ENCODE results near the gene TSHZ2.

Gene TSHZ2

DNA sequence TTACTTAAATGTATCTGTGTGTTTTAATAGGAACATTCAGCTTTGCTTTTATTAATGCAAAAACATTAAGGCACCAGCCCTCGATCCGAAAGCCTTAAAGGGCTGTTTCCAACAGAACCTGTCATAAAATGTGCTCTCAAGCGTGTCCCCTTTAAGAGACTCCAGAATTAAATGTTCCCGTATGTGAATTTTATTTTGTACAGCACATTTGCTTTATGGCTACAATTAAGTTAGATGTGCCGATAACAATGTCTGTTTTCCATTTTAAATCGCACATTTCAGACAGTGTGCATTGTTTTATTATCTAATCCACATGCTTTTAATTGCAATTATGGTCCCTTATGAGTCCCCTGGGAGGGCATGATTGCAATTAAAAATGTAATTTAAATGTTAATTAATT, 198.9 kb downstream of the TSHZ2 start:
- no peaks in the 10 kb centered on the region for H3K9me2 ChIP-seq (ENCODE audit: low read depth, low read length)
- no peaks in the 10 kb centered on the region for H3K4me1 ChIP-seq (ENCODE audit: insufficient read depth, low read length, severe bottlenecking)
- H4K20me1 ChIP-seq (ENCODE audit: insufficient read depth, low read length) = no peaks in the 10 kb centered on the region
- no peaks in the 10 kb centered on the region for H3F3A ChIP-seq (ENCODE audit: insufficient read depth, low read length)
- H3K36me3 ChIP-seq (ENCODE audit: insufficient read depth, low read length) = no peaks in the 10 kb centered on the region
- H3K9me3 ChIP-seq (ENCODE audit: low read length) = no peaks in the 10 kb centered on the region
- no peak overlapping the region for H3K4me2 ChIP-seq (ENCODE audit: low read length)
- H2AFZ ChIP-seq (ENCODE audit: low read length) = no peak overlapping the region
- TF ChIP-seq EZH2 (IDR thresholded peaks at IDR 0.05; ENCODE audit: borderline replicate concordance, low read length) (no peak), CTCF (IDR thresholded peaks at IDR 0.05; ENCODE audit: low read length) (no peak)
- no peaks in the 10 kb centered on the region for H3K79me2 ChIP-seq (ENCODE audit: insufficient read depth, low read length)
- H3K27me3 ChIP-seq (ENCODE audit: insufficient read depth, low read length) = no peaks in the 10 kb centered on the region; the same call in 1 of the 2 replicates
- H3K27ac ChIP-seq (ENCODE audit: low read depth, low read length, poor library complexity, severe bottlenecking) = no peak overlapping the region
- H3K9ac ChIP-seq (ENCODE audit: low read length) = no peak overlapping the region
- H3K4me3 ChIP-seq (ENCODE audit: low read depth, low read length, poor library complexity, severe bottlenecking) = no peak overlapping the region

DNA sequence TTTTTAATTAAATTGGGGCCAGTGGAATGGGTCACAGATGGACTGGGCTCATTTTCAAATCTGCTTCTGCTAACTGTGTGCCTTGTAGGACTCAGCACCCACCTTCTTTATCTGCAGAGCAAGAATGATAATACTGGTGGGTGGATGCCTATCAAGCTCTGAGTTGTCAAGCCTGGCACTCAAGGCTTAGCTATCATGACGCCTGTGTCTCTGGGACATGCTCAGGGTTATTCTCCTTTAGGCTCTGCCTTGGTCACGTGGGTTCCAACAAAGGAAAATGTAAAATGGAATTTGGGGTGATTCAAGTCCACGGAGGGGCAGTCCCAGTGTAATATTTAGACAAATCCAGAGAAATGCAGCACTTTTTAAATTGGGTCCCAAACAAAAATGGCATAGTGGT, 202.3 kb downstream of the TSHZ2 start:
- H3K27ac ChIP-seq (ENCODE audit: low read depth, low read length, poor library complexity, severe bottlenecking) = no peak overlapping the region
- H2AFZ ChIP-seq (ENCODE audit: low read length) = no peak overlapping the region
- no peak overlapping the region for H3K9ac ChIP-seq (ENCODE audit: low read length)
- no peaks in the 10 kb centered on the region for H3F3A ChIP-seq (ENCODE audit: insufficient read depth, low read length)
- H3K4me1 ChIP-seq (ENCODE audit: insufficient read depth, low read length, severe bottlenecking) = no peaks in the 10 kb centered on the region
- H3K4me3 ChIP-seq (ENCODE audit: low read depth, low read length, poor library complexity, severe bottlenecking) = no peak overlapping the region
- H3K36me3 ChIP-seq (ENCODE audit: insufficient read depth, low read length) = no peaks in the 10 kb centered on the region
- no peaks in the 10 kb centered on the region for H3K9me3 ChIP-seq (ENCODE audit: low read length)
- no peaks in the 10 kb centered on the region for H3K79me2 ChIP-seq (ENCODE audit: insufficient read depth, low read length)
- no peak for TF ChIP-seq EZH2 (IDR thresholded peaks at IDR 0.05; ENCODE audit: borderline replicate concordance, low read length)
- H3K9me2 ChIP-seq (ENCODE audit: low read depth, low read length) = no peaks in the 10 kb centered on the region
- H3K4me2 ChIP-seq (ENCODE audit: low read length) = no peak overlapping the region
- no peaks in the 10 kb centered on the region for H4K20me1 ChIP-seq (ENCODE audit: insufficient read depth, low read length)
- H3K27me3 ChIP-seq (ENCODE audit: insufficient read depth, low read length) = no peaks in the 10 kb centered on the region

DNA sequence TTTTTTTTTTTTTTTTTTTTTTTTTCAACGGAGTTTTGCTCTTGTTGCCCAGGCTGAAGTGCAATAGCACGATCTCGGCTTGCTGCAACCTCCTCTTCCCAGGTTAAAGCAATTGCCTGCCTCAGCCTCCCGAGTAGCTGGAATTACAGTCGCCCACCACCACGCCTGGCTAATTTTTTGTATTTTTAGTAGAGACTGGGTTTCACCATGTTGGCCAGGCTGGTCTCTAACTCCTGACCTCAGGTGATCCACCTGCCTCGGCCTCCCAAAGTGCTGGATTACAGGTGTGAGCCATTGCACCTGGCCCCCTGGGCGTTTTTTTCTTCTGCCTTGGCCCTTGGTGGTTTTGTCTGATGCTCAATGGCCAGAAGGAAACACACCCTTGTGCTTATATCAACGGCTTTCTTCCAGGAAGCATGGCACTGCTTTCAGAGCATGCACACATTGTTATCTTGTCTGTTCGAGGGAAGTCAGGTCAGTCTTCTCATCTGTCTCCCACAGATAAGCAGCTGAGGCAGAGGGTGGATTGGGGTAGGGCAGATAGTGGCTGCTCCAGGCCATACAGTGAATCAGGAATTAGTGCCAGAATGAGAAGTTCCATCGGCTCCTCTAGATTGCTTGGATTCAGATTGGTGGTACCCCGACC, 203.1 kb downstream of the TSHZ2 start:
- no peaks in the 10 kb centered on the region for H3K79me2 ChIP-seq (ENCODE audit: insufficient read depth, low read length)
- H4K20me1 ChIP-seq (ENCODE audit: insufficient read depth, low read length) = no peaks in the 10 kb centered on the region
- no peak overlapping the region for H3K9ac ChIP-seq (ENCODE audit: low read length)
- H2AFZ ChIP-seq (ENCODE audit: low read length) = no peak overlapping the region
- no peak overlapping the region for H3K4me3 ChIP-seq (ENCODE audit: low read depth, low read length, poor library complexity, severe bottlenecking)
- no peaks in the 10 kb centered on the region for H3K27me3 ChIP-seq (ENCODE audit: insufficient read depth, low read length)
- H3K4me1 ChIP-seq (ENCODE audit: insufficient read depth, low read length, severe bottlenecking) = no peaks in the 10 kb centered on the region
- no peaks in the 10 kb centered on the region for H3K9me3 ChIP-seq (ENCODE audit: low read length)
- TF ChIP-seq EZH2 (IDR thresholded peaks at IDR 0.05; ENCODE audit: borderline replicate concordance, low read length) (no peak), CTCF (IDR thresholded peaks at IDR 0.05; ENCODE audit: low read length) (no peak)
- no peak overlapping the region for H3K4me2 ChIP-seq (ENCODE audit: low read length)
- H3K27ac ChIP-seq (ENCODE audit: low read depth, low read length, poor library complexity, severe bottlenecking) = no peak overlapping the region
- no peaks in the 10 kb centered on the region for H3F3A ChIP-seq (ENCODE audit: insufficient read depth, low read length)
- H3K9me2 ChIP-seq (ENCODE audit: low read depth, low read length) = no peaks in the 10 kb centered on the region
- H3K36me3 ChIP-seq (ENCODE audit: insufficient read depth, low read length) = no peaks in the 10 kb centered on the region

DNA sequence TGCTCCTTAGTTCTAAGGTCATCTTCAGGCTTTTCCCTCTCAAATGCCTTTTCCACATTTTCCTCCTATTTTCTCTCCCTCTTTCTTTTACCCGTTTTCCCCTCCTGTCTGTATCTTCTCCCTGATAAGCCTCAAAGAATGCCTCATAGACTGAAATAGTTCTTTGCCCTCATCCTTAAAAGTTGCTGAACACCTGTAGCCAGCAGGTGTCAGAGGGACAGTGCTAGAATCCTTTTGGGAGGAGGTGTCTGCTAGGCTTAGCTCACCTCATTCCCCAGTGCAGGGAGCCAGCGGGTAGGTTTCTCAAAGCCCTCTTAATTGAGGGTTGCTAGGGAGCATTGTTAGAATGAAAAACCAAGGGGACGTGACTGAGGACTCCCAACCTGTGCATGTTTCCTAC, 204.0 kb downstream of the TSHZ2 start:
- H3F3A ChIP-seq (ENCODE audit: insufficient read depth, low read length) = no peaks in the 10 kb centered on the region
- no peaks in the 10 kb centered on the region for H3K4me1 ChIP-seq (ENCODE audit: insufficient read depth, low read length, severe bottlenecking)
- no peaks in the 10 kb centered on the region for H4K20me1 ChIP-seq (ENCODE audit: insufficient read depth, low read length)
- no peak overlapping the region for H3K27ac ChIP-seq (ENCODE audit: low read depth, low read length, poor library complexity, severe bottlenecking)
- no peak overlapping the region for H3K4me3 ChIP-seq (ENCODE audit: low read depth, low read length, poor library complexity, severe bottlenecking)
- no peaks in the 10 kb centered on the region for H3K9me3 ChIP-seq (ENCODE audit: low read length)
- no peaks in the 10 kb centered on the region for H3K36me3 ChIP-seq (ENCODE audit: insufficient read depth, low read length)
- no peaks in the 10 kb centered on the region for H3K79me2 ChIP-seq (ENCODE audit: insufficient read depth, low read length)
- no peak overlapping the region for H2AFZ ChIP-seq (ENCODE audit: low read length)
- H3K4me2 ChIP-seq (ENCODE audit: low read length) = no peak overlapping the region
- TF ChIP-seq CTCF (IDR thresholded peaks at IDR 0.05; ENCODE audit: low read length) (no peak), EZH2 (IDR thresholded peaks at IDR 0.05; ENCODE audit: borderline replicate concordance, low read length) (no peak)
- no peaks in the 10 kb centered on the region for H3K27me3 ChIP-seq (ENCODE audit: insufficient read depth, low read length)
- no peak overlapping the region for H3K9ac ChIP-seq (ENCODE audit: low read length)
- H3K9me2 ChIP-seq (ENCODE audit: low read depth, low read length) = no peaks in the 10 kb centered on the region

Data from OCI-LY1 (cell line).